GM12873 (cell line): ENCODE results near the gene BPIFB3.

Source experiments
- TF ChIP-seq, protein P1 (sequence below): IDR thresholded peaks from 2 replicates; pipeline ENCODE4 v1.5.1; 2012; ENCODE audit warnings: low read depth, mild to moderate bottlenecking, moderate library complexity, low read length, control low read depth; ENCODE audit not compliant: insufficient read depth; ENCODE audit errors: missing control alignments

The BPIFB3 gene, protein sequence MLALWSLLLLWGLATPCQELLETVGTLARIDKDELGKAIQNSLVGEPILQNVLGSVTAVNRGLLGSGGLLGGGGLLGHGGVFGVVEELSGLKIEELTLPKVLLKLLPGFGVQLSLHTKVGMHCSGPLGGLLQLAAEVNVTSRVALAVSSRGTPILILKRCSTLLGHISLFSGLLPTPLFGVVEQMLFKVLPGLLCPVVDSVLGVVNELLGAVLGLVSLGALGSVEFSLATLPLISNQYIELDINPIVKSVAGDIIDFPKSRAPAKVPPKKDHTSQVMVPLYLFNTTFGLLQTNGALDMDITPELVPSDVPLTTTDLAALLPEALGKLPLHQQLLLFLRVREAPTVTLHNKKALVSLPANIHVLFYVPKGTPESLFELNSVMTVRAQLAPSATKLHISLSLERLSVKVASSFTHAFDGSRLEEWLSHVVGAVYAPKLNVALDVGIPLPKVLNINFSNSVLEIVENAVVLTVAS

DNA sequence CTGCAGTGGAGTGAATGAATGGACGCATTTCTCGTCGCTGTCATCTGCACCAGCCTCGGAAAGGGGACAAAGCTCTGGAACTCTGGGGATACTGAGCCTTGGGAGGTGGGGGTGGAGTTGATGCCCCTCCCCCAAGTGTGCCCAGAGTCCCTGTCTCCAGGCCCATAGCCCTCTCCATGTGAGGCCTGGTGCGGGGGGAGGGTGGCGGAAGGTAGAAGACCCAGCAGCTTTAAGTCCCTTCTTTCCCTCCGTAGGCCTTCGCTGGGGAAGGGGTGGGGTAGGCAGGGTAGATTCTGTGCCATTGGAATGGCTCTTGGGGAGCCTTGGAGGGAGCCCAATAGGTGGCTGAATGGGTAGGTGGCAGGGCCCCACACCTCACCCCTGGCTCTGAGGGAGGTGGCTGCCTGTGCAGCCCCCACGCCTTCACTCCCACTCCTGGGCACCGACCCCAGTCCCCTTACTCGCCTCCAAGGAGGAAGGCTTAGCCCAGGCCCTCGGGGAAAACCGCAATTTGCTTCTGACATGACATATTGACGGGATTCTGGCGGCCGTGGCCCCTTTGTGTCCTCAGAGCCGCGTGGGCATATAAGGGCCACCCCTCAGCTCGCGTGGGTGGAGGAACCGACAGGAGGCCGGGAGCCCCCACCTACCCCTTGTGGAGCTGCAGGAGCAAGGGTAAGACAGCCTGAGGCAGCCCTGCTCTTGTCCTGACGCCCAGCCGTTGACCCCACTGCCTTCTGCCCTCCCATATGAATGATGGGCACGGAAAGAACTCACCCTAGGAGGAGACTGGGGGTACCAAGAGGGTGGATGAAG, at the start of gene BPIFB3:
TSS of gene BPIFB3 (plus strand) at position 613 of the 816 bp plus-strand sequence. CDS start 1,533 bp downstream, outside the sequence.
- TF ChIP-seq, protein P1, sequence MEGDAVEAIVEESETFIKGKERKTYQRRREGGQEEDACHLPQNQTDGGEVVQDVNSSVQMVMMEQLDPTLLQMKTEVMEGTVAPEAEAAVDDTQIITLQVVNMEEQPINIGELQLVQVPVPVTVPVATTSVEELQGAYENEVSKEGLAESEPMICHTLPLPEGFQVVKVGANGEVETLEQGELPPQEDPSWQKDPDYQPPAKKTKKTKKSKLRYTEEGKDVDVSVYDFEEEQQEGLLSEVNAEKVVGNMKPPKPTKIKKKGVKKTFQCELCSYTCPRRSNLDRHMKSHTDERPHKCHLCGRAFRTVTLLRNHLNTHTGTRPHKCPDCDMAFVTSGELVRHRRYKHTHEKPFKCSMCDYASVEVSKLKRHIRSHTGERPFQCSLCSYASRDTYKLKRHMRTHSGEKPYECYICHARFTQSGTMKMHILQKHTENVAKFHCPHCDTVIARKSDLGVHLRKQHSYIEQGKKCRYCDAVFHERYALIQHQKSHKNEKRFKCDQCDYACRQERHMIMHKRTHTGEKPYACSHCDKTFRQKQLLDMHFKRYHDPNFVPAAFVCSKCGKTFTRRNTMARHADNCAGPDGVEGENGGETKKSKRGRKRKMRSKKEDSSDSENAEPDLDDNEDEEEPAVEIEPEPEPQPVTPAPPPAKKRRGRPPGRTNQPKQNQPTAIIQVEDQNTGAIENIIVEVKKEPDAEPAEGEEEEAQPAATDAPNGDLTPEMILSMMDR = no peak

DNA sequence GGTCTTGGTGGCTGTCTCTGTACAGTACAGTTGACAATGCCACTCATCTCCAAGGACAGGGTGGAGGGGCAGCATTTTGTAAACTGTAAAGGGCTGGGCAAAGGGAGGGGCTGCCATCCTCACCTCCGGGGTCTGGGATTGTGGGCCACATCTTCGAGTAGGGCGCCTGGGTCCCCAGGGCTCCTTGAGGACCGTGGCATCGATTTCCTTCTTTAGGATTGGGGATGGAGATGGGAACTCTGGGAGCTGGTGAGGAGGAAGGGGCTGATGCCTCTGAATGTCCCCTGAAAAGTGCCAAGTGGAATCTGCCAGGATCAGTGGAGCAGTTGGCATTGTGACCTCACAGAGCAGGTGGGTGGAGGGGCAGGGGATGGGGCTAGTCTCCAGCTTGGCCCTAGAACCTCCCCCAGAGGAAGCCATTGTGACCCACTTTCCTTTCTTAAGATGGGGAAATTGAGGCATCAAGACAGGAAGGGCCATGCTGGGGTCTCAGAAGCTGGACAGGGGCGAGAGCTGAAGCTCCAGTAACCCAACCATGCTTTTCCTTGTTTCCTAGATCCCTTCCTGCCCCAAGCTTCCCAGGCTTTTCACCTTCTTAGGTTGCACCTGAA, 49.5 kb upstream of the BPIFB3 start, which contains the start of gene SUN5:
TSS of gene SUN5 (minus strand) at position 293 of the 611 bp plus-strand sequence. CDS start at position 200, 93 bp downstream.
- TF ChIP-seq, protein P1 = no peak

DNA sequence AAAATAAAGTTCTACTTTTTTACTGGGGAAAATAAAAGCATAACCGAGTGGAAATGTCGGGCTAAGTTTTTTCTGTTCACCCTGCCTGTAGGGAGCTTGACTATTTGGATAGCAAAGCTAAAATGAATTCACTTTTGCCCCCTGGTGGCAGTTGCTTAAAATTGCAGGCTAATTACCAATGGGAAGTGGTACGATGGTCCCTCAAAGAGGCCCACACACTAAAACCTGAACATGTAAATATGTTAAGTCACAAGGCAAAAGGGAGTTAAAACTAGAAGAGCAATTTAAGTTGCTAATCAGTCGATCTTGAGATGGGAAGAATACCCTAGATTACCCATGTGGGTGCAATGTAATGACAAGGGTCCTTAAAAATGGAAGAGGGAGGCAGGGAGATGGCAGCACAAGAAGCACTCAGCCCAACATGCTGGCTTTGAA, 48.6 kb upstream of the BPIFB3 start:
- TF ChIP-seq, protein P1 = peak; percentile 67

DNA sequence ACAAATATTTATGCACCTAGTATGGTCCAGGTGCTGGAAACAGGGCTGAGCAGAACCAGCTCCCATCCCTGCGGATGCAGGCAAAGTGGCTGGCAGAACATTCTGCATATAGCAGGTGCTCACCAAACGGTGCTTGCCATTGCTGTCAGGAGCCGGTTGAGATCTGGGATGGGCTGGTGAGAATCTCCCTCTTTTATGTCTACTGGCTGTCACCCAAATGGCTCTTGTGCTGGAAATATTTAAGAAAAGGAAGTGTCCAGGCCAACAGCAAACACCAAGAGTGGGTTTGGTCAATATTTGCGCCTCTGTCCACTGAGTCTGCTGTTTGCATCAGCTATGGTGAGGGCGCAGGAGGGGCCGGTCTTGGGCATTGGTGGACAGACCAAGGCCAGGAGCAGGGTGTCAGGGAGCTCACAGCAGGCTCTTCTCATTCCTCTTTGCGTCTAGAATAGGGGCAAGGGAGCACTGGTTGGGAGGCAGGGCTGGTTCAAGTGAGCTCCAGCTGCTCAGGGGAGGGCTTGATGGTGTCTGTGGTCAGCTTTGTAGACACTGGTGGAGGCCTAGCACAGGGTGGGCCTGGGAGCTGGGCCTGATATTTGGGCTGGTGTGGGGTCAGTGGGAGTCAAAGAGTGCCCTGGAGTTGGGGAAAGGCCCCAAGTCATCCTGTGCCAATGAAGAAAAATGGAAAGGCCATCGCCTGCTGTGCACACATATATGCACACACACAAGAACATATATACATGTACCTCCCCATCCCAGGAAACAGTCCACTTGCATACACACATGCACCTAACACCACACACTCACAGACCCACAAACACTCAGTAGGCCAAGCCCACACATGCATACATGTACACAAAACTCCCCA, 47.6 kb upstream of the BPIFB3 start:
- TF ChIP-seq, protein P1 = no peak

DNA sequence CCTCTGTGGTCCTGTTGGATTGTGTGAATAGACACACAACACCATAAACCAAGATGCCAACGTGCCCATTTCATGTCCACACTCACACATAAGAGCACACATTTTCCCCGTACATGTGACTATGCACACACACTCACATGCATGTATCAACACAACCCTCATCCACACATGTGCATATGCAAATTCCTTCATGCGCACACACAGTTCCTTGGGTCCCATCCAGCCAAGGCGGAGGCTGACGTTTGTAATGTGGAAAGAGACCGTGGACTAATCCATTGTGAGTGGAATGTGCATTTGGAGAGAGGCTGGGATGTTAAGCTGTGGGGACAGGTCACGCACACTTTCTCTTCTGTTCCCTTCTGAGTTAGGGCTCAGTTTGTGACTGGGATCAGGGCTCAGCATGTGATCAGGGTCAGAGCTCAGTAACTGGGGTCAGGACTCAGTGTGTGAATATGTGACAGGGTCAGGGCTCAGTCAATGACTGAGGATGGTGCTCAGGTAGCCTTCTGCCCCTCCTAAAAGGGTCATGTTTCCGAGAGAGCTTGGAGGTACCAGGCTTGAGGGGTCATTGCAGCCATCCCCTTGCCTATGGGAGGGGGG, 46.8 kb upstream of the BPIFB3 start:
- TF ChIP-seq, protein P1 = no peak

DNA sequence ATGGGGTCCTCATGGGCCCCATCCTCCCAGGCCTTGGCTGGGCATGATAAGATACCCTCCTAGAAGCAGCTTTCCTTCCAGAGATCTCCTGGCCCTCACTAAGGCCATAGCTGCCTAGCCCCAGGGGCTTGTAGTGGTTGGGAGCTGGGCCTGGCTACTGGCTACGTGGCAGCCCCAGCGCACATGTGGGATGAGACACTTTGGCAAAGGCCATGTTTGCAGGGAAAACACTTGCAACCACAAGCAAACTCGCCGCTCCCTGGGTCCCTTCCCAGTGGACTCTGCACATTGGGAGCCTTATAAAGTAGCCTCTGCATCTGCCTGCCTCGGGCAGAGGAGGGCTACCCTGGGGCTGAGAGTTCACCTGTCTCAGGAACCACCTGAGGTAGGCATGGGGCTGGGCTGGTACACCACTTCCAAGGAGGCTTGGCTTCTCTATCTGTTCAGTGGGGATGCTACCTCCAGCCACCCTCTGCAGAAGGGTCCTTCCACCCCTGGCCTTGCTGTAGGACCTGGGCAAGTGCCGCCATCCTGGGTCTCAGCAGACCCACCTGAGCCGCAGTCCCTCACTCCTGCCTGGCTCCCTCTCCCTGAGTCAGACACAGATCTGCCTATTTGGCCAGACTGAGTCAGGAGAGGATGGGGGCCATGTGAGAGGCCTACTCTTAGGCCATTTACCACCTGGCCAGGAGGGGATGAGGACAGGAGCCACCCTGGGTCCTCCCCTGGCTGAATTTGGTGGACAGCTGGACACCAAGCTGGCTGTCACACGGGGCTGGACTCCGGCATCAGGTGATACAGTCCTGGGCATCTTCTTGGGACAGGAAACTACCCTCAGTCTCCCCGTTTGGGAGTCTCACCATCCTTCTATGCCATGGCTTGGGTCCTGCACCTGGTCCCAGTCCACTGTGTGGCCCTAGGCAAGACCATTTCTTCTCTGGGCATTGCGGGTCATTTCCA, 46.0 kb upstream of the BPIFB3 start, which contains the start of gene BPIFB2:
TSS of gene BPIFB2 (plus strand) at position 329 of the 960 bp plus-strand sequence. CDS start 871 bp downstream, outside the sequence.
- TF ChIP-seq, protein P1 = no peak
